HG02798 (cell line): ENCODE data around the gene FIG4.

ENCODE experiments used
- ATAC-seq: cut with Tn5 transposase; IDR thresholded peaks from one replicate; pipeline ENCODE4 v1.9.1; 2021; ENCODE audit warnings: mild to moderate bottlenecking; ENCODE audit not compliant: unreplicated experiment, poor library complexity

FIG4 gene

DNA sequence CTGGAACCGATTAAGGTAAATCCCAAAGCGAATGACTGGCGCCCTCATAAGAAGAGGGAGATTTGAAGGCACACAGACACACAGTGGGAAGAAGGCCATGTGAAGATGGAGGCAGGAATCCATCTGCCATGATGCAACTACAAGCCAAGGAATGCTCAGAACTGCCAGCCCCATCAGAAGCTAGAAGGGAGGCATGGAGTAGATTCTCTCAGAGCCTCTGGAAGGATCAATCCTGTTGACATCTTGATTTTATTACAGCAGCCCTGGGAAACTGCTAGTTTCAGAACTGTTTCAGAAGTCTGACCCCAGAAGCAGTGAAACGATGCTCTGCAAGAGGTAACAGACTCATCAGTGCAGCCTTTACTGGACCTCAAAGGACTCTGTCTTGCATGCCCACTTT, 183.5 kb downstream of the FIG4 start:
- ATAC-seq: no peak
